SW 1271 (cell line): ENCODE data around the gene WIPF3.
"Not testable (repeated sequence)": the region's sequence is repeated elsewhere in the genome, so short reads cannot be mapped to it uniquely, and the experiment has no call there.

Source experiments
- DNase-seq, 2 experiments: peaks; one replicate each; lab custom pipeline; 2025; lab: John Stamatoyannopoulos, UW

WIPF3 gene

DNA sequence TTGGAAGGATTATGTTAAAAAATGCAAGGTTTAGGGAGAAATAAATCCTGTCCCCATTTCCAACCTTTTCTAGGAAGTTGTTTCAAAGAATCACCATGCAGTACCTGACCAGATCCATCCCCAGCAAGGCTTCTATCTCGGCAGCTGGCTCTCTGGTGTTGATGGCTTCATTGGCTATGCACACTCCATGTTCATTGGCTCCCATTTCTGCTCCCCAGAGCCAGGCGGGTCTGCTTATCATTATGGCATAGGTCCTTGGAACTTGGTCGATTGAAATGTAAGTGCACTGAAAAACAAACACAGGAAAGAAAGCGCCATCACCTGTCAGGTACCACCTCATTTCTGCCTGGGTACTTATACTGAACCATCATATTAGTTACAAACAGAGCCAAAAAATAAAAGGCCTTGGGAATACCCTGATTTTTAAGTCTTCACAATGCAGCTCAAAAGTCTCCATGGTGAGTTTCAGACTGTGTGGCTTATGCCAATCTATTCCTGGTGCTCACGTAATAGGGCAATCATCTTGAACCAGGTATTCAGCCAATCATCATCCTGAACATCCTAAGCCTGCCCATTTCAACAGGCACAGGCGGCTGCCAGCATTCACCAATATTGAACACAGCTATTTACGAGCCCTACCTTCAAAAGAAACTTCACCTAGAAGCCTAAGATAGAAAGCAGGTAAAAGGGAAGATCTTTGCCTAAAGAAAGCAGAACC is 148.9 kb downstream of the WIPF3 start:
- DNase-seq = no peak

DNA sequence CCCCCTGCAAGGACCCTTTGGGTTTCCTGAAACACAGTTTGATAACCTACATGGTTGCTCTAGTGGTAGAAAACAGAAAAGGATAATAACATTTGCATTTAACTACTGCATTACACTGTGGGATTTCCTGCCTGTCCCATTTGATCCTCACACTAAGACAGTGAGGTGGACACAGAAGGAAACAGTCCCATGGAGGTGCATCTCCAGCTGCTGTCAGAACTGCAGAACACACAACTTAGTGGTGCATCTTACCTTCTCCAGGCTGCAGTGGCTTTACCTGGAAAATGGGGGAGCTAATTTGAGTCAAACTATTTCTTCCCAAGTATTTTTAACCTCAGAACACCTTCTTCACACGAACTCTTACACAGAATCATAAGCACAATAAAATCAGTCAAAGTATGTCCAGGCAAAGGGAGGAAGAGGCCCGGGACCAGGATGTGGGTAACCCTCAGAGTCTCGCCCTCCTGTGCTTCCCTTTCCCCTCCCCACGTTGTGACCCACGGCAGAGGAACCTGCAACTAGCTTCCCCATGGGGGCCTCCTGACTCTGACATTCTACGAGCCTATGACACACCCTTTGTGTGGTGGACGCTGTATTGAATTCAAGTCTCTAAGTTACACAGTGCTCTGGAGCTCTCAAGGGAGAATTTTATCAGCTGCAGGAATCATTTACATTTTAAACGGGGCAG is 149.6 kb downstream of the WIPF3 start:
- DNase-seq = no peak

DNA sequence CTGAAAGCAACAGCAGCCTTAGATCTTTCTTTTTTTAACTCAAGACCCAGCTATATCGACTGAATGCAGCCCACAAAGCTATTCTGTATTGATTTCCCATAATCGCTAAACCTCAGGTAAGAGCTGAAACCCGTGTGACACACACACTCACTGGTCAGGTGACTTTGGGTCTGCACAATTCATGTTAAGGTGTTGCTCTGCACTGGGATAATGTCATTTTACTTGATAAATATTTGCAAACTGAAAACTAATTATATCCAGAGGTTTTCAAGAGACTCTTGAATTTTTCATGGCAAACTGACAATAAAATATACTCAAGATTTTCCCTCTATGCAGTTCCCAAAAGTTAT is 150.2 kb downstream of the WIPF3 start:
- no peak for DNase-seq

DNA sequence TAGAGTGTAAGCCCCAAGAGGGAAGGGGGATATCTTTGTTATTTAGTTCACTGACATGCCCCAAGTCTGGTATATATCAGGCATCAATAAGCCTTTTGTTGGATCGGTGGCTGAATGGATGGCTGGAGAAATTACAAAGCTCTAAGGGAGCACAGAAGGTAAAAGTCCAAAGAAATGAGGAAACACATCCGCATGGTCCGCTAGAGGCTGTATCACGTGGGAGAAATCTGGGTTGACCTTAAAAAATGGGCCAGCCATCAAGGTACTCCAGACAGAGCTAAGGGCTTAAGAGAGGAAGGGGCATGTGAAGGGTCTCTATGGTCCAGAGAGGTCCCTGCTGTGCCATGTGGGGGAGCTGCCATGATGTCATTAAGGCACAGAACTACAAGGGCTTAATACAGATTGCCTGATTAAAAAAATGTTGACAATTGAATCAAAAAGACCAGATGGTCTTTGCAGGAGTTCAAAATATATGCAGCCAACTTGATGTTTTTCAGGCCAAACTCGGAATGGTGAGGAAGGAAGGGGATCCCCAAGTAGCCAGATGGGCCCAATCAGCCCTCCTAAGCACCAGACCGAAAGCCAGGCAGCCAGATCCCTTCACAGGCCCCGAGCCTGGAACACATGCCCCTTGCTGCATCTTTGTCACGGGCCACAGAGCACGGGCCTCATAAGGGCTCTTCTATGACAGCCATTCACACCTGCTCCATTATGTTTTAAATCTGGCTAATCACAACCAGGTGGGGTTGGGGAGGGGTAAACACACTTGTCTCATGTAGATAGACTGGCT is 151.4 kb downstream of the WIPF3 start:
- DNase-seq = no peak

DNA sequence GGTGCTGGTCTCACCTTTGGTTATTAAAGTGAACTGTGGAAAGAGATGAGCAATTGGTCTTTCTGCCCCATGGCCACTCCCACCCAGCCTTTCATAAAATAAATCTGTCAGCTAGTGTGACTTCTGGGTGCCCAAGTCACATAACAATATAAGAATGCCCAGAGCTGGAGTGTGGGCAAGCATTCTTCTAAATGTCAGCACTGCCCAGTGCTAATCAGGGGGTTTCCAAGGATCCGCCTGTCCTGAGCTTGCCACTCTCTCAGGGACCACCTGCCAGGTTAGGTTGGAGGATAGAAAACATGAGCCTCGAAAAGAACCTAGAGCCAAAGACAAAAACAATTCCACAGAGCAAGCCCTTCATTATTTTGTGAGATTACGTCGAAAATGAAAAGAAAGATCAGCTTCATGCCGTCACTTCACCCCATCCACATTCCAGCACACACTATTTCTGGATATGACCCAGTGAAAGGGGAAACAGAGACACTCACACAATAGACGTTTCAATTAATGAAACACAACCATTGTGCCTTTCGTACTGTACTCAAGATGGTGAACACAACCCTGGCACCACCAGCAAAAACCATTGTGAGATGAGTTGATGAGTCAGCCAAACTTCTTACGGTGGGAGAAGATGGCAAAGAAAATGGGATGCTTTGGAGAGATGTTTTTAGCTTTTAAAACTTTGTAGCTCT is 152.5 kb downstream of the WIPF3 start:
- DNase-seq = no peak

DNA sequence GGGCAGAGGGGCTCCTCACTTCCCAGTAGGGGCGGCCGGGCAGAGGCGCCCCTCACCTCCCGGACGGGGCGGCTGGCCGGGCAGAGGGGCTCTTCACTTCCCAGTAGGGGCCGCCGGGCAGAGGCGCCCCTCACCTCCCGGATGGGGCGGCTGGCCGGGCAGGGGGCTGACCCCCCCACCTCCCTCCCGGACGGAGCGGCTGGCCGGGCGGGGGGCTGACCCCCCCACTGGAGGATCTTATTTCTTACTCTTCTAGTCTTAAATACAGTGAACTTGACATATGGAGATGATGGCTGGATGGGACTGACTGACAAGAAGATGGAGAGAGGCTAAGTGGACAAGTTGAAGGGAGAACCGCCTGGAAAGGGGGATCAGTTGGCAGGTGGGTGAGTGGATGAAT is 155.3 kb downstream of the WIPF3 start:
- DNase-seq = not testable (repeated sequence)

DNA sequence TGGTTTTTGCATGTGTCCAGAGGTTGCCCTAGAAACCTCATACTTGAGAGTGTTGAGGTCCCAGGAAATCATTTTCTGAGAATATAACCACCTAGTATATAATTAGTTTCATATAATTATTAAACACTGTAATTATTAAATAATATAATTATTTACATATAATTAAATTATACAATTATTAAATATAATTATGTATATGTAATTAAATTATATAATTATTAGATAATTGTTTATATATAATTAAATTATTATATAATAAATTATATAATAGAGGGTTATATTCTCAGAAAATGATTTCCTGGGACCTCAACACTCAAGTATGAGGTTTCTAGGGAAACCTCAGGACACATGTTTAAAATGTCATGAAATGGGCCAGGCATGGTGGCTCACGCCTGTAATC is 155.7 kb downstream of the WIPF3 start:
- no peak for DNase-seq

DNA sequence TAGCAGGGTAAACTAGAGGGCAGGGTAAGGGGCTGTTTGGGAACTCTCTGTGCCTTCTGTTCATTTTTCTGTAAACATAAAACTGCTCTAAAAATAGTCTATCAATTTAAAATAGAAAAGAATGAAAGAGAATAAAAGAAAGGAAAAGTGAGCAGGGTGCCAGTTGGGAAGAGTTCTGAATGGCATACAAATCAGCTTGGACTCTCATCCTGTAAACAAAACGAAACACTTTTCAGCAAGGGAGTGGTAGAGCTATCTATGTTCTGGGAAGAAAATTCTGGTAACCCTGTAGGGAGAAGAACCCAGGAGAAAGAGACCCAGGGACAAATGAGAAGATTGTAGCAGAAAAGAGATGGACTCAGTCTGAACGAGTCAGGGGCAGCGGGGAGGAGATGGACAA is 158.7 kb downstream of the WIPF3 start:
- DNase-seq = no peak
